Tibial nerve (tissue), 4 donors: ENCODE measurements around the gene R3HCC1L.

Source experiments
- EP300 ChIP-seq, 2 donors: sonication (generic); formaldehyde crosslinking; IDR thresholded peaks; one replicate each; pipeline ENCODE4 v1.6.1; 2017; ENCODE audit warnings: antibody characterized with exemption in 2 of 2, mild to moderate bottlenecking in 1 of 2
- TF ChIP-seq, protein P1 (sequence below), 5 experiments: fragments of 200-600 bp in 3 of 5; fragments of 450-650 bp in 2 of 5; sonication (generic) in 3 of 5; IDR thresholded peaks; one replicate each; pipeline ENCODE4 v1.5.1; 2016 to 2019; ENCODE audit warnings: antibody characterized with exemption in 5 of 5, mild to moderate bottlenecking in 3 of 5, moderate library complexity in 2 of 5

DNA sequence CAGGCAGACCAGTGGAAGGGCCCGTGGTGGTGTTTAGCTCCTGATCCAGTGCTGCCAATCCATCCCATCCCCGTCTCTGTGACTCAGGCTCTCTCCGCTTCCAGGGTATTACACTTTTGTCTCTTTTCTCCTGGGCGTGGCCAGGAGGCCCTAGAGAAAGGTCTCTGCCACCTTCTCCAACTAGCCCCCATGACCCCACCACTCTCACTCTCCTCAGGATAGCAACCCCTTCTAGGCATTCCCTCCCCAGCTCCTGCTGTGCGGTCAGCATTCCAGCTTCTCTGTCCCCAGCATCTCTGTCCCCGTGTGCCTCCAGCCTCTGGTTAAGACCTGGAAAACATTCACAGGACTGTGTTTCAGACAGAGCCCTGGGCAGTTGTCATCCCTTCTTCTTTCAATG is 36.2 kb upstream of the R3HCC1L start:
- TF ChIP-seq, protein P1, sequence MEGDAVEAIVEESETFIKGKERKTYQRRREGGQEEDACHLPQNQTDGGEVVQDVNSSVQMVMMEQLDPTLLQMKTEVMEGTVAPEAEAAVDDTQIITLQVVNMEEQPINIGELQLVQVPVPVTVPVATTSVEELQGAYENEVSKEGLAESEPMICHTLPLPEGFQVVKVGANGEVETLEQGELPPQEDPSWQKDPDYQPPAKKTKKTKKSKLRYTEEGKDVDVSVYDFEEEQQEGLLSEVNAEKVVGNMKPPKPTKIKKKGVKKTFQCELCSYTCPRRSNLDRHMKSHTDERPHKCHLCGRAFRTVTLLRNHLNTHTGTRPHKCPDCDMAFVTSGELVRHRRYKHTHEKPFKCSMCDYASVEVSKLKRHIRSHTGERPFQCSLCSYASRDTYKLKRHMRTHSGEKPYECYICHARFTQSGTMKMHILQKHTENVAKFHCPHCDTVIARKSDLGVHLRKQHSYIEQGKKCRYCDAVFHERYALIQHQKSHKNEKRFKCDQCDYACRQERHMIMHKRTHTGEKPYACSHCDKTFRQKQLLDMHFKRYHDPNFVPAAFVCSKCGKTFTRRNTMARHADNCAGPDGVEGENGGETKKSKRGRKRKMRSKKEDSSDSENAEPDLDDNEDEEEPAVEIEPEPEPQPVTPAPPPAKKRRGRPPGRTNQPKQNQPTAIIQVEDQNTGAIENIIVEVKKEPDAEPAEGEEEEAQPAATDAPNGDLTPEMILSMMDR (IDR thresholded peaks at IDR 0.05) = no peak
- no peak for TF ChIP-seq EP300 (IDR thresholded peaks at IDR 0.05)
